ENCODE data around the gene CMIP.

CMIP gene

DNA sequence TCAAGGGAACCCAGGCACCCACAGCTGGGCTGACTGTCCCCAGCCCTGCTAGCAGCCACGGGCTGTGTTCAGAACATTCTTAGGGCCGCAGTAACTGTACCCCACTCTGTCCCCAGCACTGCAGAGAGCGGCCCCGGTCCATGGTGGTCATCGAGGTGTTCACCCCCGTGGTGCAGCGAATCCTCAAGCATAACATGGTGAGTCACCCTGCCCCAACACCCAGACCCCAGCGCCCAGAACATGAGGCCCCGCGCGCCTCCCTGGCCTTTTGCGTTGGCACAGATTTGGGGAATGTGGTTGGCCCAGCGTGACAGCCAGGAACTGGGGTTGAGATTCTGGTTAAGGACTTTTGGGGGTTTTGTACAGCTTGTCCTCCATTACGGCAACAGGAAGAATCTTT lies 219.5 kb downstream of the CMIP start:
- no peak for DNase-seq (ENCODE audit: low read depth)

DNA sequence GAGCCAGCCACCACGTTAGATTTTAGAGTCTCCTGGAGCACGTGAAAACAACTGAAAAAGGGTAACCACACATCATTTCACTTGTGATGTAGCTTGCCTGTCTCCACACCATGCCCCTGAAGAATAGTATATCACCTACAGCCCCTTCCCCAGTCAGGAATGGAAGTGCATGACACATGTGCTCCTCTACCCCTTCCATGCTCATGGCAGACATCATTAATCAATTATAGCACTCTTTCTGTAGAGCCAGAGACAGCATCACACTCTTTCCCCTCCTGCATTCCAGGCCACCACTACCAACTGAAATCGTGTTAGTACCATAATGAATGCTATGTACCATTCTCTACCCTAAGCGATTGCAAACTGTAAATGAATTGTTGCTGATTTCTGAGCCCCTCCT lies 221.0 kb downstream of the CMIP start:
- no peak for DNase-seq (ENCODE audit: low read depth)

DNA sequence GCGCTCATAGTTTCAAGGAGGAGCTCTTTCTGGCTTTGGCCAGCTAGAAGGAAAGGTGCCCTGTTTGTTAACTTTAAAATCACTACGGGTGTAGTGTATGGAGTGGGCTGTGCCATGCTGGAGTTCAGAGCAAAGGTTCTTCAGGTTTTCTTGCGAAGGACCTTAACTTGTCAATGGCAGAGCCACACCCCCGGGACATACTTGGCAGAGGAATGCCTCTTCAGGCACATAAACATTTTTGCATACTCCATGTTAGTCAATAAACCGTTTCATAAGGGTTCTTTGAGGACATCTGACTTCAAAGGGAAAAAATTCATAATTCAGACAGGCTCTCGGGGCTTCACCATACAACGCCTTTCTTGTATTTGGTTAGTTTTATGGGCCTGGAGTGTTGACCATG lies 221.5 kb downstream of the CMIP start:
- DNase-seq (ENCODE audit: low read depth): no peak

DNA sequence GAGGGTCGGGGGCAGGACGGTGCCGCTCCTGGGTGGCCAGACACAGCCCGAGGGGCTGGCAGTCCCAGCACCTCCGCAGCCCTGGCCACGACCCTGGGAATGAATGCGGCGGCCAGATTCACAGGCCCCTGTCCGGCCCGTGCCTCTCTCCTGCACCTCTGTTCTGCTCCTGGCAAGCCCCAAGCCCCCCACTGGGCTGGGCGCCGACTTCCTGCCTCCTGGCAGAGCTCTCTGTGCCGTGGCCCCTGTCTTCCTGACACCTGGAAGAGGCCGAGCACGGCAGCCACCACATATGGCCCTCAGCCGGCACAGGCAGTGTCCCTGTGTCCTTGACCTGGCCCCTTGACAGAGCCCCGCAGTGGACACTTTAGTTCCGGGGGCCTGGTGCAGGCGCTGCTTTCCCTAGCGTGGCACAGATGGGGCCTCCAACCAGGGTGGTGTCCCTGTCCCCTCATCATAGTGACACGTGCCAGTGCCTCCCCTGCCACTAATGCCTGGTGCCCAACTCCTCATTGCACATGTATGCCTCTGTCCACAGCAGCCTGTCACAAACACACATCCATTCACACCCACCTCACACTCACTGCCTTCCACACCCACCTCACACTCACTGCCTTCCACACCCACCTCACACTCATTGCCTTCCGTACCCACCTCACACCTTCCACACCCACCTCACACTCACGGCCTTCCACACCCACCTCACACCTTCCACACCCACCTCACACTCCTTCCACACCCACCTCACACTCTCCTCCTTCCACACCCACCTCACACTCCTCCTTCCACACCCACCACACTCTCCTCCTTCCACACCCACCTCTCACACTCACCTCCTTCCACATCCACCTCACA lies 223.9 kb downstream of the CMIP start:
- no peak for DNase-seq (ENCODE audit: low read depth)

DNA sequence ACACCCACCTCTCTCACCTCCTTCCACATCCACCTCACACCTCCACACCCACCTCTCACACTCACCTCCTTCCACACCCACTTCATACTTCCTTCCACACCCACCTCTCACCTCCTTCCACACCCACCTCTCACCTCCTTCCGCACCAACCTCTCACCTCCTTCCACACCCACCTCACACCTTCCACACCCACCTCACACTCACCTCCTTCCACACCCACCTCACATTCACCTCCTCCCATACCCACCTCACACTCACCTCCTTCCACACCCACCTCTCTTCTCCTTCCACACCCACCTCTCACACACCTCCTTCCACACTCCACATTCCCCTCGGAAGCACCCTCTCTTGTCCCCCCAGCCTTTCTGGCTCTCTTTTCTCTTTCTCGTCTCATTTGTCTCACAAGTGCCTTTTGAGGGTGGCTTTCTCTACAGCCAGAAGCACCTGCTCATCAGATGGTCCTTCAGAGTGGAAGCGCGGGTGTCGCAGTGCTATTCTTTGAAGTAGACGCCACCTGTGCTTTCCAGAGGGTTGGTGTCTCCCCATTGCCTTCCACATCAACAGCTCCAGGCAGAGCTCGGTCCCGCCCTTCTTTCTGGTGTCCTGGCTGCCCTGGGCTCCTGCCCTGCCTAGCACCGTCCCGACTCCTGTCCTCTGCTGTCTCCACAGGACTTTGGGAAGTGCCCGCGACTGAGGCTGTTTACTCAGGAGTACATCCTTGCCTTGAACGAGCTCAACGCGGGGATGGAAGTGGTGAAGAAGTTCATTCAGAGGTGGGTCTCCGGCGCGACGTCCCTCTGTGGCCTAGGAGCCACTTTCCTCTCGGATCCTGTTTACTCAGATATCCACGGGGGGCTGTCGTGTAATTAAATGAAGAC lies 225.1 kb downstream of the CMIP start:
- DNase-seq (ENCODE audit: low read depth): no peak

DNA sequence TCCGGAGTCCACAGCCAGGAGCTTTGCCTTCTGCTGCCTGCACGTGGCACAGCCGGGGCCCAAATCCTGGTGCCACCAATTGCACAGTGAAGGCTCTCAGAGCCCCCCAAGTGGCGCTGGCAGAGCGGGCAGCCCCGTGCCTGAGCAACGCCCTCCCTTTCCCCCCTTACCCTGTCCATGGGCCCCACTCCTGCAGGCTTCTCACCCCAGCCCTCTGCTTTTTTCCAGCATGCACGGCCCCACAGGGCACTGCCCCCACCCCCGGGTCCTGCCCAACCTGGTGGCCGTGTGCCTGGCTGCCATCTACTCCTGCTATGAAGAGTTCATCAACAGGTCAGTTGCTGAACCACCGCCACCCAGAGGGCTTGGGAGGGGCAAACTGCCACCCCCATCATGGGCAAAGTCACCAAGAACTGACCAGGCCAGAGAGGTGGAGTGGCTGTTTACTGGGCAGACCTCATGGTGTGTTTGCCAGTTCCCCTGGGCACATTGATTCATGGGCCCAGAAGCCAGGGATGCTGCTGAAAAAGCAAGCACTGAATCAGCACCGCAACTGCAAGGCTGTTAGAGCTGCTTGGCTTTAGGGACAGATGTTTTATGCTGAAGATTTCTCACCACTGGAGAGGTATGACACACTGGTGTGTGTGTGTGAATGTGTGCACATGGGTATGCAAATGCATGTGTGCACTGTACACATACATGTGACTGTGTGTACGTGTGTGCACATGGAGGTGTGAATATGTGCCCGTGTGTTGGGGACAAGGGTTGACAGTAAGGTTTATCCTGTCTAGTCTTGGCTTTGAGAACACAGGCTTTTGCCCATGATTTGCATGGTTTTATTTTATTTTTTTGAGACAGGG lies 227.4 kb downstream of the CMIP start:
- DNase-seq (ENCODE audit: low read depth): no peak

DNA sequence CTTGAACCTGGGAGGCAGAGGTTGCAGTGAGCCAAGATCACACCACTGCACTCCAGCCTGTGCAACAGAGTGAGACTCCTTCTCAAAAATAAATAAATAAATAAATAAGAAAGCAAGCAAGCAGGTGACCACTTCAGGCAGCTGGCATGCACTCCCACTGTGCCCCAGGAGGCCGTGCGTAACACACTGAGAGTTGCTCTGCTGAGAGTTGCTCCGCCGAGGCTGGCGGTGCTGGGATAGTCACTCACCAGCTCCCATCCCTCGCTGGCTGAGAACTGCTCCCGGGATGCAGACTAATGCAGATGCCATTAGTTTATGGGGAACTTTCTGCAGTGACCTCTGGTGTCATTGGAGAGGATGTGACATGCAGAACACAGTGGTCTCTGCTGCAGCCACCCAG lies 228.8 kb downstream of the CMIP start:
- no peak for DNase-seq (ENCODE audit: low read depth)

DNA sequence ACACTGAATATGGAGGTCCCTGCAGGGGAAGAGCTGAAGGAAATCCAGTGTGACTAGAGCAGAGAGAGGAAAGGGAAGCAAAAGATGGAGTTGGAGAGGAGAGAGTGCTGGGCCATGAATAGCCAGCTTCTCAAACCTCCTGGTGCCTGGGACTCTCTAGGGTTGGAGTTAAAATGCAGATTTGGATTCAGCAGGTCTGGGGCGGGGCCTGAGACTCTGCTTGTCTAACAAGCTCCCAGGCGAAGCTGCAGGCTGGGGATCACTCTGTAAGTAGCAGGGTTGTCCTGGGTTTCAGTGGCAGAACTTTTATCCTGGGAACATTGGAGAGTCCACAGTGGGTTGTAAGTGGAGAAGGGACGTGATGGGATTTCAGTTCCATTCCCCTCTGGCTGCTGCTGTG lies 231.1 kb downstream of the CMIP start:
- DNase-seq (ENCODE audit: low read depth): no peak

DNA sequence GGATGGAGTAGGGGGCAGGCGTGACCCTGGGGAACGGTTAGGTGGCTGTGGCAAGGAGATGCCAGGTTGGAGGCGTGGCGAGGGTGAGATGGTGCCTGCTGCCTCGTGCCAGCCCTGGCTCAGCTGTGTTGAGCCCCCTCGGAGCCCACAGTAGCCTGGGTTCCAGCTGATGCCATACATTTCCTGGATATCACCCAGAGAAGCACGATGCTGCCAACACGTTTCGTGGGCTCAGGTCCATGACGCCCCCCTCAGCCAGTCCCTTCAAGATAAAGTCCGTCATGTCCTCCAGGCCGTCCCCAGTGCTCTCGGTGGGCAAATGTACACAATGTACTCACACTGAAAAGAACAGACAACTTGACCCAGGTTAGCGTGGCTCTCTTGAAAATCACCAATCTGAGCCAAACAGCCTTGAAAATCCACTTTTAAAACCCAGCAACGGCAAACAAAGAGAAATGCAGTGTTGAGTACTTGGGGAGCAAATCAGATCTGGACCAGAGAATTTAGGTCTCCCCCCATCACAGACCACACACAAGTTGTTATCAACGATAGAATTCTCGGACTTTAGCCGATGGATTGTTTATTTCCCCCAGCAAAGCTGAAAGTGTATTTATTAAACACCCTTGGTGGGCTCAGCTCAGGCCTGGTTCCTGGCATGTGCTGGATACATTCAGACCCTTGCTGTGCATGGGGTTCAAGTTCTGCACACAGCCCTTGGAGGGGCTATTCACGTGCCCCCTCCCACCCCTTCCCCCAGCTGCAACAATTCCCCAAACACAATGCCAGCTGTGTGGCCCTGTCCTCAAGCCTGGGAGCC lies 231.7 kb downstream of the CMIP start:
- DNase-seq (ENCODE audit: low read depth): no peak

DNA sequence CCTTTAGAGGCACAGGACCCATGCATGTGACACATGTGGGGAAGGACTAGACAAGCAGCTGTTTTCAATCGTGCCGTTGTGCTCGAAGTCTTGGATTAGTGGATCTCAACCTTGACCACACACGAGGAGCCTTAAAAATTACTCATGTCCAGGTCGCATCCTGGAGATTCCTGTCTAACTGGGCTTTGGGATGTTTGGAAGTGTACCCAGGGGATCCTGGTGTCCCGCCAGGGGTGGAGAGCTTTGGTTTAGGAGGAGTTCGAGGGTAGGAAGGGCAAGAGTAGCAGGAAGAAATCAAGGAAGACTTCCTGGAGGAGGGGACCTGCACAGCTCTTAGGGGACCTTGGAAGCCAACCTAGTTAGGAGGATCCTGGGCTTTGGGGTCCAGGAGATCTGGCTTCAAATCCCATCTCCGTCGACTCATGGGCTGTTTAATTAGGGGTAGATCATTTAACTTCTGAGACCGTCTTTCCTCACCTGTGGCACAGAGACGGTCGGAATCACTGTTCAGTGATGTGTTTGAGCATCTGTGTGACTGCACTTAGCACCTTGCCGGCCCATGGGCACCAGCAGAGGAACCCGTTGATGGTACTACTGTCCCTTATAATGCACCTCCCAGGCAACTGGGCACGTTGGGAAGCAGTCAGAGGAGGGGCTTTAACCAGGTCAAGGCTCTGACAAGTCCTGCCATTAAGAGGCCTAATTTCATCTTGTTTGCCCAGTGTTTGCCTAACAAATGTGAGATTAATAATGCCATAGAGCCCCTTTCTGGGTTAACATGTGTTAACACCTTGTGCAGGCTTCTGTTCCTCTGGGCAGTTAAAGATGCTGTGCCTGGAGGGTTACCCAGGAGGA lies 232.5 kb downstream of the CMIP start:
- DNase-seq (ENCODE audit: low read depth): no peak

DNA sequence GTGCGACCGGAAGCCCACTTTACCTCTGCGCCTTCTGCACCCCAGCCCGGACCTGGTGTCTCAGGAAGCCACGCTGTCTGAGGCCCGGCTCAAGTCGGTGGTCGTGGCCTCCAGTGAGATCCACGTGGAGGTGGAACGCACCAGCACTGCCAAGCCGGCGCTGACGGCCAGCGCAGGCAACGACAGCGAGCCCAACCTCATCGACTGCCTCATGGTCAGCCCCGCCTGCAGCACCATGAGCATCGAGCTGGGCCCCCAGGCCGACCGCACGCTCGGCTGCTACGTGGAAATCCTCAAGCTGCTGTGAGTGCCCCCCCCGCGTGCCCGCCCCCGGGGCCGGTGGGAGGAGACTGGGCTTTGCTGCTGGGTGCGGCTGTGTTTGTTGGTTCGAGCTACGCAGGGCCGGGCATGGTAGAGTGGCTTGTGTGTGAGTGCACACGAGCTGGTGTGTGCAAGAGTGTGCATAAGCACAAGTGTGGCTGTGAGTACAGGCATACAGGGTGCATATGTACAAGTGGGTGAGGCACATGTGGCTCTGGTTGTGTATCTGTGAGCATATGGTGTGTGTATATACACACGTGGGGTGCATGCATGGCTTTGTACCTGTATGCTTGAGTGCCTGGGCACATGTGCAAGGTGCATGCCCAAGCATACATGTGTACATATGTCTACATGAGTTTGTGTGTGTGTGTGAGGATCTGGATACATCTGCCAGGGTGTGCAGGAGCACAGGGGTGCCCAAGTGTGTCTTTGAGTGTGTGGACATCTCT lies 233.9 kb downstream of the CMIP start:
- no peak for DNase-seq (ENCODE audit: low read depth)

DNA sequence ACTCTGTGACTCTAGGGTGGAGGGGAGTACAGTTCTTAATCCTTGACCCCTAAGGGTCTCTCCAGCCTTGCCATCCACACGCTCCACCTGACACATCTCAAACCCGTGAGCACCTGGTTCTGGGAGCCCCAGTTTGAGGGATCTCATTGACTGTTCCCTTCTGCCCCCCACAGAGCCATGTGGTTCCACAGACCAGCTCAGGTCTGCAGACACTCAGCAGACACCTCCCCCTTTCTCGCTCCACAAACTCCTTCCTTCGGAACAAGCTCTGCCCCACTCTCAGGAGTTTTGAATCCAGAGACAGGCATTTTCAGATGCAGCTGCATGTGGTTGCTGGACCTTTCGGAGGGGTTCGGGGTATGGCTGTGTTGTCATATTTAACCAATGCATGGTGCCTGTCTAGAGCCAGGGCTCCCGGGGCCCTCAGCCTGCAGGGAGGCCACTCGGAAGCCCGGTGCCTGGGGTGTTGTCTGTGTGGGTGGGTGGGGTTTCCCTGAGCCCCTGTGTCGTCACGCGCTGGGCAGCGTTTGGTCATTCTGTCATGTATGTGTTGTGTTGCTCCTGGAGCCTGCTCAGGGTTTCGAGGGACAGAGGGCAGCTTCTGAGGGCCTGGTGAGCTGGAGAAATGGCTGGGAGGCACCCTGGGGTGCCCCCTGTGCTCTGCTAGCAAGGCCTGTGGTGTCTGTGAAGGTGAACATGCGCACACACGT lies 235.3 kb downstream of the CMIP start:
- no peak for DNase-seq (ENCODE audit: low read depth)

DNA sequence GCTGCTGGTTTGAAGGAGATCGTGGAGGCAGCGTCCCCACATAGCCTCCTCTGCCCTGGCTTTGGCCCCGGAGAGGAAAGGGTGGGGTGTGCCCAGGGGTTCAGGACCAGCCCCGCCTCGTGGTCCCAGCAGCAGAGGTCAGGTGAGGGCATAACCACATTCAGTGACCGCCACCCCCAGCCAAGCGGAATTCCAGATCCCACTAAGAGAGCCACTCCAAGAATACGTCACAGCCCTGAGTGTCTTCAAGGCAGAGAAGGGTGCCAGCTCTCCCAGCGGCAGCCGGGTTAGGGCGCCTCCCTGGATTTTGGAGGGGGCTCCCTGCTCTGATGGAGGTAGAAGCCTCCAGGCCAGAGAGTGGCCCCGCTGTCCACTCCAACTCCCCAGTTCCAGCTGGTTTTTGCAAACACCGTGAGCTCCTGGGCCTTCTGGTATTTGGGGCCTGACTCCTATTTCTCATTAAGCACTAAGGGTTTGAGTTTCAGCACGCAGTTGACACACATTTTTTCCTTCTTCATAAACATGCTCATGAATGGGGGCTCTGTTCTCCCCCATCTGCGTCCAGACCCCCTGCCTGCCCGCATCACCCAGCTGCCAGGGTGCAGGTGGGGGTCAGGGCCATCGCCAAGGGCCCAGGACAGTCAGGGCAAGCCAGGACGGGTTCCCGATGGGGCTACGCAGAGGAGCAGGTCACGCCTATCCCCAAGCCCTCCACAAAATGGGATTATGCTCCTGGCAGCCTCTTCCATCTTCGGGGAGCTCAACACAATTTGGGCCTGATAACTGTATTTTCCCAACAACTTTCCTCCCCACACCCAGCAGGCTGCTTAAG lies 236.1 kb downstream of the CMIP start:
- DNase-seq (ENCODE audit: low read depth): no peak

DNA sequence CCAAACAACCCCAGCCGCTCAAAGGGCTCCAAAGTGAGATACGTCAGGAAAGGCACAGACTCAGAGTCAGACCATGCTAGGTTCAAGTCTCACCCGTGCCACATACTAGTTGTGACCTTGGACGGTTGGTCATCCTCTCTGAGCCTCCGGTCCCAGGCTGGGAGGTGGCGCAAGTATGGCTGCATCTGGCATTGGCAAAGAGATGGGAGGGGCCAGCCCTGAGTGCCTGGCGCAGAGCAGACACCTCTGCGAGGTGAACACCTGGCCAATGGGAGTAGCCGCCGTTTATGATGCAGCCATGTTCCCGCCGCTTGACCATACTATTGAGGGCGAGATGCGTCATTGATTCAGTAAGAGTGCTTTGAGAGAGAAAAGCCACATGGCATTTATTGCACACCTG lies 236.7 kb downstream of the CMIP start:
- DNase-seq (ENCODE audit: low read depth): no peak

DNA sequence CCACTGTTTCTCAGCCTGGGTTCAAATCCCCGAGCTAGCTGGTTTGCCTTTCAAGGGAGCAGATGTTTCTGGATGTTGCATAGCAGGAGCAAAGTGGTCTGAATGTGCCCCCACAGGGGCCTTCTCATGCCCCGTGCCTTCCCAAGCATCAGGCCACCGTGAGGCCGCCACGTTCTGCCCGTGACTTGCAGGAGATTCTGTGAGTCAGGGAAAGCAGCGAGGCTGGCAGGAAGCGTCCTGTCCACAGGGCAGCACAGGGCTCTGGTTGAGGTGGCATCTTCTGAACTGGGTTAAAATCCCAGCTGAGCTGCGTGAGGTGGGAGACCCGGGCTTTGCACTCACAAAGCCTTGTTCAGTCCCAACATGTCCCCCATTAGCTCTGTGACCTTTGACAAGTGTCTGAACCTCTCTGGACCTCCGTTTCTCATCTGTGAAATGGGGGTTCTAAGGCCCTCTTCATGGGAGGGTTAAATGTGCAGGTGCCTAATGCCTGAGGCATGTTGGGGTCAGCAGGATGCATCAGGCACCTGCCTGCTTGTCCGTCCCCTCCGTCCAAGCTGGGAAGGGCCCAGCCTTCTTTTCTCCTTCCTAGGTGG lies 239.7 kb downstream of the CMIP start:
- no peak for DNase-seq (ENCODE audit: low read depth)

DNA sequence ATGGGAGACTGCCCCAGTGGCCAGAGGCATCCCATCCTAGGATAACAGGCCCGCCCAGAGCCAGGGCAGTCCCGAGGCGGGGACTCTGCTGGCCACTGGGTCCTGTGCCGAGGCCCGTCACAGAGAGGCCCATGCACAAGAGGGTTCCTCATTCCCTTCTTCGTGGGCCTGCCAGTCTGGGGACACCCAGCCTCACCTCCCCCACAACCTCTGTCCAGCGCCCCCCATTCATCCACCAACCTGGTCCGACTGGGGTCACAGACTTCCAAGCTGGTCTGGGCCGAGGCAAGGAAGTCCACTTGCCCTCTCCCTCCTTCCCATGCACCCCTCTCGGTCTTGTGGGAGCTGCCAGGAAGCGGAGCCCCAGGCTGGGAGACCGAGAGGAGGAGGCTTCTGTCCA lies 240.3 kb downstream of the CMIP start:
- DNase-seq (ENCODE audit: low read depth): no peak

DNA sequence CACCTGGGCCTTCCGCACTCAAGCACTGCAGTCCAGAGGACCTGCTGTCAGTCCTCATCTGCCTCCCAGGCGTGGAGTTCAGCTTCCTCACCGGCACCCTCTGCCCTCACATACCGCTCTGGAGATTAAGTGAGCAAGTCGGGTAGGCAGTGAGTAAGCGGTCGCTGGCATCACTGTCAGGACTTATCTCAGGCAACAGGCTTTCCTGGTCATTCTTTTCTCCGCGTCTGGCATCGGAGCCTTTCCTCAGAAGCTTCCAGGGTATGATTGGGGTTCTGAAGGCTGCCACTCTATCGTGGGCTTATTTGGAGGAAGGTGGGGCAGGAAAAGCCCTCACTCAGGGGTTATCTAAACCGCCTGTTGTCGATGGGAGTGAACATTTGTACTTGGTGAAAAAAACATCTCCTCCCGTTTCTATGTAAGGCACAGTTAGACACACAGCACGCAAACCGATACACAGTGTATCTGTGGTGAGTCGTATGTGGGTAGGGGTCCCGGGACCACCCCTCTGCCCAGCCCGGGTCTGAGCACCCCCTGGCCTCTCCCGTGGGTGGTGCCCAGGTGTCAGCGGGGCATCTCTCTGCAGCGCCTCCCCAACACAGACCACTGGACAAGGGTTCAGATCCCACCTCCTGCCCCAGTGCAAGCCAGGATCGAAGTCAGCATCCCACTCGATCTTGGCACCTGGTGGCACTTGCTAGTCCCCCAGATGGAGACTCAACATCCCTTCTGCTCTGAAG lies 242.0 kb downstream of the CMIP start:
- no peak for DNase-seq (ENCODE audit: low read depth)

All from ELR (cell line).